HEK293T (cell line): ENCODE data around the gene PPM1J.
"Not testable (repeated sequence)": the region's sequence is repeated elsewhere in the genome, so short reads cannot be mapped to it uniquely, and the experiment has no call there.

Source experiments
- CTCF ChIA-PET: fragments of 350-600 bp; formaldehyde crosslinking; extraction: SDS; loops from one replicate; lab custom pipeline; 2021; ENCODE audit warnings: antibody characterized with exemption, inconsistent platforms; lab: Yijun Ruan, JAX
- POLR2A ChIA-PET: fragments of 350-600 bp; formaldehyde crosslinking; extraction: SDS; loops from one replicate; lab custom pipeline; 2020; ENCODE audit warnings: antibody characterized with exemption, inconsistent platforms; lab: Yijun Ruan, JAX
- DNase-seq: peaks from one replicate; pipeline ENCODE4 v3.0.0; 2012; ENCODE audit warnings: mixed read lengths; ENCODE audit errors: extremely low spot score
- ARNT ChIP-seq: fragments of 450-650 bp; IDR thresholded peaks from 2 replicates; pipeline ENCODE4 v1.6.1; 2017; ENCODE audit warnings: mild to moderate bottlenecking
- BHLHE40 ChIP-seq: fragments of 450-650 bp; IDR thresholded peaks from 2 replicates; pipeline ENCODE4 v1.6.1; 2016; ENCODE audit warnings: mild to moderate bottlenecking, moderate library complexity, borderline replicate concordance
- CTBP1 ChIP-seq: fragments of 450-650 bp; IDR thresholded peaks from 2 replicates; pipeline ENCODE4 v1.6.1; 2016; ENCODE audit warnings: borderline replicate concordance
- ELF4 ChIP-seq: fragments of 450-650 bp; IDR thresholded peaks from 2 replicates; pipeline ENCODE4 v1.6.1; 2017; ENCODE audit warnings: antibody characterized with exemption
- FOXA1 ChIP-seq: fragments of 450-650 bp; IDR thresholded peaks from 2 replicates; pipeline ENCODE4 v1.6.1; 2016; ENCODE audit warnings: mild to moderate bottlenecking
- FOXK2 ChIP-seq: fragments of 450-650 bp; IDR thresholded peaks from 2 replicates; pipeline ENCODE4 v1.6.1; 2016; ENCODE audit warnings: mild to moderate bottlenecking
- FOXM1 ChIP-seq: fragments of 450-650 bp; IDR thresholded peaks from 2 replicates; pipeline ENCODE4 v1.6.1; 2017; ENCODE audit warnings: mild to moderate bottlenecking, borderline replicate concordance
- HDGF ChIP-seq: fragments of 450-650 bp; IDR thresholded peaks from 2 replicates; pipeline ENCODE4 v1.6.1; 2017; ENCODE audit warnings: antibody characterized with exemption, borderline replicate concordance
- L3MBTL2 ChIP-seq: fragments of 450-650 bp; conservative IDR thresholded peaks from 2 replicates; pipeline ENCODE4 v1.6.1; 2016; ENCODE audit warnings: mild to moderate bottlenecking
- LEF1 ChIP-seq: fragments of 450-650 bp; IDR thresholded peaks from 2 replicates; pipeline ENCODE4 v1.6.1; 2017; ENCODE audit warnings: mild to moderate bottlenecking, borderline replicate concordance
- NFRKB ChIP-seq: fragments of 450-650 bp; IDR thresholded peaks from 2 replicates; pipeline ENCODE4 v1.6.1; 2016; ENCODE audit warnings: mild to moderate bottlenecking, moderate library complexity
- SP1 ChIP-seq: fragments of 450-650 bp; IDR thresholded peaks from 2 replicates; pipeline ENCODE4 v1.6.1; 2017
- SUZ12 ChIP-seq: fragments of 450-650 bp; IDR thresholded peaks from 2 replicates; pipeline ENCODE4 v1.6.1; 2016; ENCODE audit warnings: mild to moderate bottlenecking
- TARDBP ChIP-seq: fragments of 450-650 bp; IDR thresholded peaks from 2 replicates; pipeline ENCODE4 v1.6.1; 2016
- ZNF384 ChIP-seq: fragments of 450-650 bp; IDR thresholded peaks from 2 replicates; pipeline ENCODE4 v1.6.1; 2016
- TF ChIP-seq, protein P1 (sequence below): fragments of 450-650 bp; IDR thresholded peaks from 2 replicates; pipeline ENCODE4 v1.6.1; 2016

The PPM1J gene

GRCh38 chr1:112729909-112730308 is 14.8 kb upstream of the PPM1J start:
- CTCF ChIA-PET, result interaction anchor here (0.7 to 1.1 kb wide), 3 partner anchors 343 to 1100 kb away, joined by 3 to 4 read pairs (median 3); no protein-coding TSS in a partner anchor
- POLR2A ChIA-PET, result no interaction called here

GRCh38 chr1:112729011-112729410 is 13.9 kb upstream of the PPM1J start:
- CTCF ChIA-PET, result interaction anchor here (0.7 kb wide), 1 partner anchor 1099 kb away, joined by 3 read pairs; no protein-coding TSS in a partner anchor
- POLR2A ChIA-PET, DNase-seq: not testable (repeated sequence)

More at GRCh38 chr1:112729909-112730308, 14.8 kb upstream of the PPM1J start:
- TF ChIP-seq LEF1 (no peak), NFRKB (no peak), CTBP1 (no peak), ARNT (no peak), SUZ12 (no peak)
- no peak for DNase-seq

DNA sequence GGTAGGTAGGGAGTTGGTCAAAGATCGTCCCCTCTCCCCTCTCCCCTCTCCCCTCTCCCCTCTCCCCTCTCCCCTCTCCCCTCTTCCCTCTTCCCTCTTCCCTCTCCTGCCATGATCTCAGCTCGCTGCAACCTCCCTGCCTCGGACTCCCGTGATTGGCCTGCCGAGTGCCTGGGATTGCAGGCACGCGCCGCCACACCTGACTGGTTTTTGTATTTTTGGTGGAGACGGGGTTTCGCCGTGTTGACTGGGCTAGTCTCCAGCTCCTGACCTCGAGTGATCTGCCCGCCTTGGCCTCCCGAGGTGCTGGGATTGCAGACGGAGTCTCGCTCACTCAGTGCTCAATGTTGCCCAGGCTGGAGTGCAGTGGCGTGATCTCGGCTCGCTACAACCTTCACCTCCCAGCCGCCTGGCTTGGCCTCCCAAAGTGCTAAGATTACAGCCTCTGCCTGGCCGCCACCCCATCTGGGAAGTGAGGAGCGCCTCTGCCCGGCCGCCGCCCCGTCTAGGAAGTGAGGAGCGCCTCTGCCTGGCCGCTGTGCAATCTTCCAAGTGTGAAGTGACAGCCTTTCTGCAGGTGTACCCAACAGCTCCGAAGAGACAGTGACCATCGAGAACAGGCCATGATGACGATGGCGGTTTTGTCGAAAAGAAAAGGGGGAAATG is 13.3 kb upstream of the PPM1J start:
- CTCF ChIA-PET, POLR2A ChIA-PET, DNase-seq: not testable (repeated sequence)

- CTCF ChIA-PET, result no interaction called here
- POLR2A ChIA-PET, result no interaction called here
- TF ChIP-seq BHLHE40 (no peak), NFRKB (no peak), CTBP1 (no peak), LEF1 (no peak), FOXM1 (no peak), FOXK2 (no peak), ARNT (no peak), L3MBTL2 (no peak), ELF4 (no peak)
- TF ChIP-seq, protein P1, sequence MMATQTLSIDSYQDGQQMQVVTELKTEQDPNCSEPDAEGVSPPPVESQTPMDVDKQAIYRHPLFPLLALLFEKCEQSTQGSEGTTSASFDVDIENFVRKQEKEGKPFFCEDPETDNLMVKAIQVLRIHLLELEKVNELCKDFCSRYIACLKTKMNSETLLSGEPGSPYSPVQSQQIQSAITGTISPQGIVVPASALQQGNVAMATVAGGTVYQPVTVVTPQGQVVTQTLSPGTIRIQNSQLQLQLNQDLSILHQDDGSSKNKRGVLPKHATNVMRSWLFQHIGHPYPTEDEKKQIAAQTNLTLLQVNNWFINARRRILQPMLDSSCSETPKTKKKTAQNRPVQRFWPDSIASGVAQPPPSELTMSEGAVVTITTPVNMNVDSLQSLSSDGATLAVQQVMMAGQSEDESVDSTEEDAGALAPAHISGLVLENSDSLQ, result no peak
- no peak for DNase-seq
Observed at GRCh38 chr1:112727716-112728115, 12.6 kb upstream of the PPM1J start.

DNA sequence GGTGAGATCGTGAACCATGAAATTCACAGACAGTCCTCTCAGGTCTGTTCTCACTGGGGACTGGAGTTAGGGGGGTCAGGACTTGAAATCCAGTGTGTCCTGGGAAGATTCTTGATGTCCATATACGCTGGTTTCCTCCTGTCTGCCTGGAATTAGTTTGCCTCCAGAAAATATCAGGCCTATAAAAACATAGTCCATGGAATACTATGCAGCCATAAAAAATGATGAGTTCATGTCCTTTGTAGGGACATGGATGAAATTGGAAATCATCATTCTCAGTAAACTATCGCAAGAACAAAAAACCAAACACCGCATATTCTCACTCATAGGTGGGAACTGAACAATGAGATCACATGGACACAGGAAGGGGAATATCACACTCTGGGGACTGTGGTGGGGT is 9.1 kb upstream of the PPM1J start:
- CTCF ChIA-PET, POLR2A ChIA-PET, DNase-seq: not testable (repeated sequence)

GRCh38 chr1:112723511-112723839 is 8.3 kb upstream of the PPM1J start:
- TF ChIP-seq FOXK2 (no peak), LEF1 (no peak), HDGF (no peak), NFRKB (no peak), ELF4 (no peak), BHLHE40 (no peak), L3MBTL2 (no peak), FOXA1 (no peak), SP1 (no peak), FOXM1 (no peak)
- CTCF ChIA-PET, result interaction anchor here (9.6 kb wide), 1 partner anchor 78 kb away, joined by 185 read pairs; no protein-coding TSS in a partner anchor
- DNase-seq, result no peak
- POLR2A ChIA-PET, result no interaction called here

DNA sequence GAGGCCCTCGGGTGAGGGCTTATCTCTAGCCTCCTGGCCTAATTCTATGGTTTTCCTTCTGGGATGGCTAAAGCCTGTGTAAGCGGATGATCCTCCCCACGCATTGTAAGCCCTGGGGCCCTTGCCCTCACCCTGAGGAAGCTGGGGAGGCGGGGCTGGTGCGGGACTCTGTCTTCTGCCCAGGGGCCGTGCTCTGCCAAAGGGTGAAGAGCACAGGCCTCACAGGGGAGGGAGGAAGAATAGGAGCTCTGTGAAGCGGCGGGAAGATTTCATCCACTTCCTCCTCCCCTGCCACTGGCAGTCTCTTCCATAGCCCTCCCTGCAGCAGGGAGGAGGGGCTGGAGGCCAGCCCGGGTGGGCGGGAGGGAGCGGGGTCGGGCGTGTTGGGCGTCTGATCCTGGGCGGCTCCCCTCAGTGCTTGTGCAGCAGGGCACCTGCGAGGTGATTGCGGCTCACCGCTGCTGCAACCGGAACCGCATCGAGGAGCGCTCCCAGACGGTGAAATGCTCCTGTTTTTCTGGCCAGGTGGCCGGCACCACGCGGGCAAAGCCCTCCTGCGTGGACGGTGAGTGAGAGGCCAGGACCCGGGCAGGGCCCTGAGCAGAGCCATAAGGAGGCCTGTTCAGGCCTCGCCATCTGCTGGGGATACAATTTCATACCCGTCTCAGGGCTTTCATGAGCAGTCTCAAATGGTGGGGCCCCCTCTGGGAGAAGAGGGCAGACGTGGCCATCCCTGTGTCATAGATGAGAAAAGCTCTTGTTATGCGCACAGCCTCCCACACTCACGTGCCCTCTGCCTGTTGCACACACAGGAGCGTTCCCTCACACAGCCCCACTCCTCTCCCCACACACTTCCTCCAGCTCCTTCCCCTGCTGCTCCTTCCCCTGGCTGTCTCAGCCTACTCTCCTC is 7.7 kb upstream of the PPM1J start:
- POLR2A ChIA-PET, result interaction anchor here (0.5 kb wide), 1 partner anchor 80 kb away, joined by 3 read pairs; no protein-coding TSS in a partner anchor
- CTCF ChIA-PET, result interaction anchor here (9.6 kb wide), 1 partner anchor 79 kb away, joined by 185 read pairs; no protein-coding TSS in a partner anchor
- no peak for TF ChIP-seq HDGF
- TF ChIP-seq LEF1, result no peak
- TF ChIP-seq ELF4, result no peak
- no peak for TF ChIP-seq ZNF384
- TF ChIP-seq, protein P1, result no peak
- TF ChIP-seq SUZ12, result no peak
- no peak for TF ChIP-seq FOXA1
- no peak for TF ChIP-seq NFRKB
- no peak for TF ChIP-seq TARDBP
- no peak for TF ChIP-seq L3MBTL2
- no peak for TF ChIP-seq FOXM1
- no peak for TF ChIP-seq ARNT
- TF ChIP-seq CTBP1, result no peak
- no peak for TF ChIP-seq BHLHE40
- no peak for TF ChIP-seq FOXK2
- TF ChIP-seq SP1, result no peak
- no peak for DNase-seq
